ENCODE measurements around the gene TRIM15. TPM values are rescaled to one million over a fixed set of nuclear protein-coding genes. Genes with fewer than 3 reads are reported as not detected.
A peak's percentile ranks its signal among the peaks of the same experiment; 100 is the strongest.
"Not testable (repeated sequence)": the region's sequence is repeated elsewhere in the genome, so short reads cannot be mapped to it uniquely, and the experiment has no call there.

The TRIM15 gene
- not detected for total RNA-seq
- total RNA-seq = 0 reads per million in 2 donors

GRCh38 chr6:30163090-30163917 is at the start of gene TRIM15:
TSS of gene TRIM15 (plus strand) at chr6:30163546. CDS start at chr6:30163685, 139 bp downstream.
- no peak for DNase-seq

GRCh38 chr6:30113841-30114240 is 49.5 kb upstream of the TRIM15 start:
- Mint-ChIP-seq H3K4me1 (peaks cover 9% of the 10 kb centered on the region), H3K36me3 (ENCODE audit: low read depth) (peaks cover 3% of the 10 kb centered on the region), H3K27me3 (peaks cover 70% of the 10 kb centered on the region), H3K4me3 (no peak overlapping the region), H3K27ac (peak overlapping the region; percentile 6)
- ATAC-seq (no peak), DNase-seq (no peak)
- H3K9me3 ChIP-seq (ENCODE audit: control insufficient read depth, low read length, poor library complexity, severe bottlenecking) = no peaks in the 10 kb centered on the region

More at GRCh38 chr6:30163090-30163917, at the start of gene TRIM15:
- peaks cover 15% of the 10 kb centered on the region for H3K4me1 Mint-ChIP-seq
- ATAC-seq = peak; percentile 49
- peaks cover 41% of the 10 kb centered on the region for H3K27me3 Mint-ChIP-seq
- H3K4me3 Mint-ChIP-seq = peak within 1 kb of the TSS; percentile 63
- H3K36me3 Mint-ChIP-seq (ENCODE audit: low read depth) = peaks cover 3% of the 10 kb centered on the region
- peak within 1 kb of the TSS; percentile 59 for H3K27ac Mint-ChIP-seq
- H3K9me3 ChIP-seq (ENCODE audit: control insufficient read depth, low read length, poor library complexity, severe bottlenecking) = no peaks in the 10 kb centered on the region

- no peaks in the 10 kb centered on the region for H3K9me3 ChIP-seq (ENCODE audit: control insufficient read depth, low read length, poor library complexity, severe bottlenecking)
These were observed 46.6 kb upstream of the TRIM15 start for GRCh38 chr6:30116724-30117123.

GRCh38 chr6:30118691-30119090 is 44.7 kb upstream of the TRIM15 start:
- not testable (repeated sequence) for H3K4me1 Mint-ChIP-seq; H3K27ac Mint-ChIP-seq; ATAC-seq; H3K36me3 Mint-ChIP-seq (ENCODE audit: low read depth); DNase-seq; H3K9me3 ChIP-seq (ENCODE audit: control insufficient read depth, low read length, poor library complexity, severe bottlenecking); H3K4me3 Mint-ChIP-seq
- peaks cover 67% of the 10 kb centered on the region for H3K27me3 Mint-ChIP-seq

More at GRCh38 chr6:30116724-30117123, 46.6 kb upstream of the TRIM15 start:
- no peak for DNase-seq
- peaks cover 9% of the 10 kb centered on the region for H3K4me1 Mint-ChIP-seq
- no peak for ATAC-seq
- H3K27me3 Mint-ChIP-seq = peaks cover 72% of the 10 kb centered on the region
- no peak overlapping the region for H3K27ac Mint-ChIP-seq
- no peak overlapping the region for H3K4me3 Mint-ChIP-seq
- H3K36me3 Mint-ChIP-seq (ENCODE audit: low read depth) = peaks cover 3% of the 10 kb centered on the region

DNA sequence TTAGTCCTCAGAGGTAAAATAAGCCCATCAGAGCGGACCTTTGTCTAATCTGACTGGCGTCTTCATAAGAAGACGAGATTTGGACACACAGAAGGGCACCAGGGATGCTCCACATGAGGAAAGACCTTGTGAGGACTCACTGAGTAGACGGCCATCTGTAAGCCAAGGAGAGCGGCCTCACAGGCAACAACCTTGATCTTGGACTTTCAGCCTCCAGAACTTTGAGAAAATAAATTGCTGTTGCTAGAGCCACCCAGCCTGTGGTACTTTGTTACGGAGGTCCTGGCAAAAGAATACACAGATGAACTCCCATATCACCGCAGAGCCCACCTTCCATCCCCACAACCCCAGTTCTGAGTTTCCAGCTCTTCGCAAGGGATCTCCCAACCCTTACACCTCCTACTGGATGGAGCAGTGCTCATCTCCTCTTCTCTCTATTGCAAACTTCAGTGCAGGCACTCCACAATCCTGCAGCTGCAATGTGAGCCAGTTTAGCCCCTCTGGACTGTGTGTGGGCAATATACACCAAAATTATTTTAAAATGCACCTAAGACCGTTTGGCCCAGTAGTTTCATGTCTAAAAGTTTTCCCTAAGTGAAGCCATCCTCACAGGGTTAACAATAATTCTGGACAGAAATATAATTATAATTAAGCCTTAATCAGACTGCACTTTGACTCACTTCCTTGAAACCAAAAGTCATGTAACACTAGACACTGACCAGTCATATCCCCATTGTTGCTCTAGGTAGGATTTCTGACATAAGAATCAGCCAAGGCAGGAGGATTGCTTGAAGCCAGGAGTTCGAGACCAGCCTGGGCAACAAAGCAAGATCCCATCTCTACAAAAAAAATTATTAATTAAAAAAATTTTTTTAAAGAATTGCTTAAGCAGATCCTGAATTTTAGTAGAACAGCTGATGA is 41.6 kb upstream of the TRIM15 start:
- Mint-ChIP-seq H3K36me3 (ENCODE audit: low read depth) (peaks cover 3% of the 10 kb centered on the region), H3K27ac (no peak overlapping the region), H3K4me3 (no peak overlapping the region), H3K4me1 (no peaks in the 10 kb centered on the region), H3K27me3 (peaks cover 62% of the 10 kb centered on the region)
- no peaks in the 10 kb centered on the region for H3K9me3 ChIP-seq (ENCODE audit: control insufficient read depth, low read length, poor library complexity, severe bottlenecking)
- DNase-seq = no peak
- no peak for ATAC-seq

DNA sequence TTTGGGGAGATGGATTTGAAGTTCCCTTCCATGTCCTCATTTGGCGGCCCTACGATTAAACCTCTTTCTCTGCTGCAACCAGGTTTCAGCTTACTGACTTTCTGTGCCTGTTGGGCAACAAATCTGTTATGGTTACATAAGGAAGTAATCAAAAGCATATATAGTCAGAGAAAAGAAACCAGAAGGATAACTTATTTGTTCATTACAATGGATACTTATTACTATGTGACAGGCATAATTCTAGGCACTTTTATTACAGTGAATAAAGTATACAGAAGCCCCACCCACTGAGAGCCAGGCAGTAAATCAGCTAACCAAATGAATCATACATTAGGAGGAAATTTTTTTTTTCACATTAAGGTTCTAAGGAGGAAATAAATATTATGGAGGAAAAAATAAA is 40.8 kb upstream of the TRIM15 start:
- no peak for ATAC-seq
- no peak overlapping the region for H3K27ac Mint-ChIP-seq
- H3K4me1 Mint-ChIP-seq = no peaks in the 10 kb centered on the region
- no peak for DNase-seq
- no peak overlapping the region for H3K4me3 Mint-ChIP-seq
- H3K27me3 Mint-ChIP-seq = peaks cover 69% of the 10 kb centered on the region
- H3K36me3 Mint-ChIP-seq (ENCODE audit: low read depth) = peaks cover 3% of the 10 kb centered on the region
- H3K9me3 ChIP-seq (ENCODE audit: control insufficient read depth, low read length, poor library complexity, severe bottlenecking) = no peaks in the 10 kb centered on the region

DNA sequence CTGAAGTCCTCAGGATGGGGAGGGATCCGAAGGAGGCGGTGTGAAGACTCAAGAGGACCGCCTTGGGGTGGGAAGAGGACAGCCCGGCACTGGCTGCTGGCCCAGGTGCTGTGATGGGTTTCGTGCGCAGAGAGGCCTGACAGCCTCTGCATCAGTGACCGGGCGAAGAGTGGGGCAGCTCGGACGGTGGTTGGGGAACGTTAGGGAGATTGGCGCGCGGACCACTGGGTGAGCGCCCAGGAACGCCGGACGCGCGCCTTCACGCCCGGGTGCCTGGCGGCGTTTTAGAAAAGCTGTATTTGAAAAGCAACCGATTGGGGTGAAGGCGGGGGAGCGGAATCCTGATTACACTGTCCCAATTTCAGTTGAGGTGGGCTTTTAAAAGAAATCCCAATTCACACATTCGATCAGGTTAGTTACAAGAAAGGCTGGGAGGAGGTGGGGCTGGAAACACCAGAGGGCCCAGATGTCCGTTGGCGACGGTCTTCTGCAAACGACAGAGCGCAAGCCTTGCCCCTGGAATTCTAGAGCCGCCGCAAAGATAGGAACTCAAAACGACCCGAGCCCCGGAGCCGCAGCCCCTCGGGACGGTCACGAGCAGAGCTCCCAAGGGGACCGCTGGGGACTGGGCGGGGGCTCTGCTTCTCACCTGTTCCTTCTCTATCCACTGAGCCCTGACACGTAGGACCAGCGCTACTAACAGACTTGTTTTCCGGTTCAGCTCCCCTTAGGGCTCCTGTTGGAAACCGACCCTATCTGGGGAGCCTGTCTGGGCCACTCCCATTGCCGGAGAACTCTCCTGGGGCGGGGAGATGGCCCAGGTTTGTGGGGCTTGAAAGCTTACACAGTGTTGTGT is 35.9 kb upstream of the TRIM15 start:
- no peaks in the 10 kb centered on the region for H3K9me3 ChIP-seq (ENCODE audit: control insufficient read depth, low read length, poor library complexity, severe bottlenecking)
- ATAC-seq (no peak), DNase-seq (no peak)
- Mint-ChIP-seq H3K36me3 (ENCODE audit: low read depth) (peaks cover 5% of the 10 kb centered on the region), H3K27me3 (peaks cover 84% of the 10 kb centered on the region), H3K4me1 (peaks cover 7% of the 10 kb centered on the region), H3K27ac (no peak overlapping the region), H3K4me3 (peak overlapping the region; percentile 15)

- H3K27ac Mint-ChIP-seq = no peak overlapping the region
- H3K27me3 Mint-ChIP-seq = peaks cover 81% of the 10 kb centered on the region
- ATAC-seq = no peak
These were observed 33.8 kb upstream of the TRIM15 start for GRCh38 chr6:30129265-30130178.

DNA sequence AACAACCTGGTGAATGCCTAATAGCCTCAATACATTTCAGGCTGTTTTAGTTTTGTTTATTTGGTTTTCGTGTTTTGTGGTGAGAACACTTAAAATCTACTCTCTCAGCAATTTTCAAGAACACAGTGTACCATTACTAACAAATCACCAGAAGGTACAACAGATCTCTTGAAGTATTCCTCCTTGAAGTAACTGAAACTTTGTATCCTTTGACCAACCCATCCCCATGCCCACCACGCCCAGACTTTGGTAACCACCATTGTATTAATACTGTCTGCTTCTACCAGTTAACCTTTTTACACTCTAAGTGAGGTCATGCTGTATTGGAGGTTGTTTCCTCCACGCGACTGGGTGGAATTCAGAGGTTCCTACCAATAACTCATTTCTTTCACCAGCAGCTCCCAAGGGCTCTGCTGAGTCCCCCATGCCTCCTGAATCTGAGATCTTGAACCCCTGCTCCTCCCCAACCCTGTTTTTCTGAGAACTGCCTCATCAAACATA is 33.1 kb upstream of the TRIM15 start:
- H3K9me3 ChIP-seq (ENCODE audit: control insufficient read depth, low read length, poor library complexity, severe bottlenecking) = no peaks in the 10 kb centered on the region
- Mint-ChIP-seq H3K4me3 (no peak overlapping the region), H3K27me3 (peaks cover 85% of the 10 kb centered on the region), H3K27ac (no peak overlapping the region), H3K36me3 (ENCODE audit: low read depth) (peaks cover 9% of the 10 kb centered on the region), H3K4me1 (peaks cover 9% of the 10 kb centered on the region)
- no peak for ATAC-seq
- DNase-seq = no peak

More at GRCh38 chr6:30129265-30130178, 33.8 kb upstream of the TRIM15 start:
- DNase-seq = no peak
- Mint-ChIP-seq H3K4me3 (no peak overlapping the region), H3K4me1 (peaks cover 9% of the 10 kb centered on the region), H3K36me3 (ENCODE audit: low read depth) (peaks cover 9% of the 10 kb centered on the region)
- no peaks in the 10 kb centered on the region for H3K9me3 ChIP-seq (ENCODE audit: control insufficient read depth, low read length, poor library complexity, severe bottlenecking)

DNA sequence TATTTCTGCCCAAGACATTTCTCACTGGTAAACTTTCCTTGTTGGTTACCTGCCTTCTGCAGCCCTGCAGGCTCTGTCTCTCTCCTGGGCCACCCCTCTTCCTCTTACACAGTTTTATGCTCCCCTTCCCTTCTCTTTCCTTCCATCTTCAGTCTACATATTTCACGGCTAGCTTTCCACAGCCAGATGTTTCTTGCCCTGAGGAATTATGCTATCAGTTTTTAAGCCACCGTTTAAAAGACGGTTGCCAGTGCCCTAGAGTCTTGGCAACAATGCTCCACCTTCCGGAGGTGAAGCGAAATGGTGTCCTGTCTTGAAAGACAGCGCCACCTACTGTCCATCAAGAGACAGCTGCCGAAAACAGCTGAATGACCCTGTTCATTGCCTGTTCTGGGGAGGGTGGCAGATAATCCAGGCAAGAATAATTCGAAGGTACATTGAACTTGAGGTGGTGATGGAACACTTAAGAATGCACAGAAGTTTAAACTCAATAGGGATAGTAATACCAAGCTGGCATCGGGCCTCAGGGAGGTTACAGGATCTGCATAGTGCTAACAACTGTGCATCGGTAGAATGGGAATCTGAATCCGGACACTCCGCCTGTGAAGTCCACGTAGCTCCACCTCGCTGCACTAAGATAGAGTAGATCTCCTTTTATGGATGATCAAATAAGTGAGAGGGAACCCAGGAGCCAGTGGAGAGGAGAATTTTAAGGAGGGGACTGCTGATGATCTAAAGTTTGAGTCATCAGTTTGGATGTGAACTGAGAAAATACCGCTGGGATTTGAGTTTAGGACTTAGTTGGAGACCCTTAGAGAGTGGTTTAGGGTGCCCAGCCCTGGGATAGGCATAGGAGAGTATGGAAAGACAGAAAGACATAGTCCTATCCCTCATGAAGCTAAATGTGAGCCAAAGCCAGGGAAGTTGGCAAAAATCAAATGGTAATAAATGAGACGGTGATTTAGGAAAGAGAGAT is 32.2 kb upstream of the TRIM15 start:
- H3K9me3 ChIP-seq (ENCODE audit: control insufficient read depth, low read length, poor library complexity, severe bottlenecking) = no peaks in the 10 kb centered on the region
- Mint-ChIP-seq H3K36me3 (ENCODE audit: low read depth) (peaks cover 9% of the 10 kb centered on the region), H3K4me3 (peak overlapping the region; percentile 76), H3K4me1 (peaks cover 12% of the 10 kb centered on the region), H3K27ac (no peak overlapping the region), H3K27me3 (peaks cover 83% of the 10 kb centered on the region)
- ATAC-seq (peak; percentile 97), DNase-seq (peak; percentile 35 to 50 (median 41))

GRCh38 chr6:30131947-30132497 is 31.3 kb upstream of the TRIM15 start:
- no peaks in the 10 kb centered on the region for H3K9me3 ChIP-seq (ENCODE audit: control insufficient read depth, low read length, poor library complexity, severe bottlenecking)
- Mint-ChIP-seq H3K36me3 (ENCODE audit: low read depth) (peaks cover 9% of the 10 kb centered on the region), H3K4me1 (peaks cover 12% of the 10 kb centered on the region), H3K27ac (no peak overlapping the region), H3K27me3 (peaks cover 77% of the 10 kb centered on the region), H3K4me3 (no peak overlapping the region)
- DNase-seq = no peak
- ATAC-seq = no peak
